ENCODE results near the gene UBASH3A. TPM values are rescaled to one million over a fixed set of nuclear protein-coding genes. Genes with fewer than 3 reads are reported as not detected.

Gene UBASH3A
- total RNA-seq, 1 experiment from 2014 or later: not detected

DNA sequence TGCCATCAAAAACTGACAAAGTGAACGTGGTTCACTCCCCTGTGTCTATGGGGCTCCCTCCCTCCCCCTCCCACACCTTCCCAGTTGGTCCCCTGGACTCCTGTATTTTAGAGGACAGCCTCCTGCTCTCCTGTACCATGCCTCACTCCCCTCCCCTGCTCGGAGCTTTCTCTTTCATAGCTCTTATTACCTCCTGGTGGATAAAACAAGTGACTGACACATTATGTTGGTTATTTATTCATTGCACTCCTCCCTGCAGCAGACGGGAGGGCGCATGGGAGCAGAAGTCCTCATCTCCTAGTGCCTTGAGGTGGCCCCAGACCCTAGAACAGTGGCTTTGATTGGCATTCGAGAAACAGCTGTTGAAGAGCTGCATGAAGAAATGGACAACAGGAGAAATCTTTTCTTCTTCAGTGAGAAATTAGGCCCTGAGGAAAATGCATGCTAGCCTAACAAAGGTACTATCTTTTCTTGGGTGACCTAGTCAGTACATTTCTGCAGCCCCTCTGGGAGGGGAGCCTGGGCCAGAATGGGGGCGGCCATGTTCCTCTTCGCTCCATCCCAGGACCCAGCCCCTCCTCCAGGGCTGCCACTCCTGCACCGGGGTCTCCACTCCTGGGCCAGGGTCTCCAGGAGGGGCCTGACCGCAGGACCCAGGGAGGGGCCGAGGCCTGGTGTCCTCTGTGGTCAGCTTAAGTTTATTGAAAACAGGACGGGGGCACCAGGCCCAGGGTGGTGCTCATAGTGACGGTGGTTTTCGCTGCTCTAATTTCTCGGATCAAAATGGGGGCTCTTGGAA is 36.1 kb upstream of the UBASH3A start:
- H3K9me3 ChIP-seq (replicated peaks): no peaks in the 10 kb centered on the region
- no peaks in the 10 kb centered on the region for H3K36me3 ChIP-seq
- peaks cover 11% of the 10 kb centered on the region; the same call in 1 of the 2 replicates for H3K27me3 ChIP-seq
- H3K4me1 ChIP-seq: no peaks in the 10 kb centered on the region
- H3K27ac ChIP-seq: no peak overlapping the region
- DNase-seq: no peak
- no peak overlapping the region for H3K4me3 ChIP-seq

DNA sequence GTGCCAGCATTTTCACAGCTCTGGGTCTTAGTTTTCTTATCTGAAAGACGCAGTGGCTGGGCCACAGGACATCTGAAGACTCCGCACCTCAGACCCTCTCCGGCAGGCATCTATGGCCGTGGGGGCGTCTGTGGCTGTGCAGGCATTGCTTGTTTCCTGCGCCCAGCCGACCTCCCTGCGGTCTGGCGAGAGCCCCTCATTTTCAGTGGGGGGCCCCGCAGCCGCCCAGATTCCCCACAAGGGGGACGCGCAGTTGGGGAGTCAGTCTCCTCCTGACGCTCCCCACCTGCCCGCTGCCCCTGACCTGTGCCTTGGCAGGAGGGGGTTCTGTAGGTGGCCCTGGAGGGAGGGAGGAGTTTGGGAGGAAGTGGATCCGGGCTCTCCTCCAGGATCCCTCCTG is 33.9 kb upstream of the UBASH3A start:
- Histone ChIP-seq H3K9me3 (replicated peaks) (no peaks in the 10 kb centered on the region), H3K36me3 (no peaks in the 10 kb centered on the region), H3K27me3 (peaks cover 3% of the 10 kb centered on the region; the same call in 1 of the 2 replicates), H3K4me1 (no peaks in the 10 kb centered on the region), H3K4me3 (no peak overlapping the region), H3K27ac (no peak overlapping the region)
- DNase-seq: no peak

DNA sequence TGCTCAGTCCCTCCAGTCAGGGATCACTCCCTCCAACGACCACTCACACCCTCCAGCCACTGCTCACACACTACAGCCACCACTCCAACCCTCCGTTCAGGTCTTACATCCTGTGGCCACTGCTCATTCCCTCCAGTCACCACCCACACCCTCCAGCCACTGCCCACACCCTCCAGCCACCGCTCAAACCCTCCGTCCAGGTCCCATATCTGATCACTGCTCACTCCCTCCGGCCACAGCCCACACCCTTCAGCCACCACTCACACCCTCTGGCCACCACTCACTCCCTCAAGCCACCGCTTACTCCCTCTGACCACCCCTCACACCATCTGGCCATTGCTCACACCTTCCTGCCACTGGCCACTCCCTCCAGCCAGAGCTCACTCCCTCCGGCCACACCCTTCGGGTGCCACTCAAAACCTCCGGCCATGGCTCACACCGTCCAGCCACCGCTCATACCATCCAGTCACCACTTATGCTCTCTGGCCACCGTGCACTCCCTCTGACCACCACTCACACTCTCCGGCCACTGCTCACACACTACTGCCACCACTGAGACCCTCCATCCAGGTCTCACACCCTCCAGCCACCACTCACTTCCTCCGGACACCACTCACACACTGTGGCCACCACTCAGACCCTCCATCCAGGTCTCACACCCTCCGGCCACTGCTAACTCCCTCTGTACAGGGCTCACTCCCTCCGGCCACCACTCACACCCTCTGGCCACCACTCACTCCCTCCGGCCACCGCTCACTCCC is 32.6 kb upstream of the UBASH3A start:
- Histone ChIP-seq H3K9me3 (replicated peaks) (no peaks in the 10 kb centered on the region), H3K27me3 (no peaks in the 10 kb centered on the region), H3K4me1 (no peaks in the 10 kb centered on the region), H3K27ac (no peak overlapping the region), H3K4me3 (no peak overlapping the region), H3K36me3 (no peaks in the 10 kb centered on the region)
- DNase-seq: no peak

DNA sequence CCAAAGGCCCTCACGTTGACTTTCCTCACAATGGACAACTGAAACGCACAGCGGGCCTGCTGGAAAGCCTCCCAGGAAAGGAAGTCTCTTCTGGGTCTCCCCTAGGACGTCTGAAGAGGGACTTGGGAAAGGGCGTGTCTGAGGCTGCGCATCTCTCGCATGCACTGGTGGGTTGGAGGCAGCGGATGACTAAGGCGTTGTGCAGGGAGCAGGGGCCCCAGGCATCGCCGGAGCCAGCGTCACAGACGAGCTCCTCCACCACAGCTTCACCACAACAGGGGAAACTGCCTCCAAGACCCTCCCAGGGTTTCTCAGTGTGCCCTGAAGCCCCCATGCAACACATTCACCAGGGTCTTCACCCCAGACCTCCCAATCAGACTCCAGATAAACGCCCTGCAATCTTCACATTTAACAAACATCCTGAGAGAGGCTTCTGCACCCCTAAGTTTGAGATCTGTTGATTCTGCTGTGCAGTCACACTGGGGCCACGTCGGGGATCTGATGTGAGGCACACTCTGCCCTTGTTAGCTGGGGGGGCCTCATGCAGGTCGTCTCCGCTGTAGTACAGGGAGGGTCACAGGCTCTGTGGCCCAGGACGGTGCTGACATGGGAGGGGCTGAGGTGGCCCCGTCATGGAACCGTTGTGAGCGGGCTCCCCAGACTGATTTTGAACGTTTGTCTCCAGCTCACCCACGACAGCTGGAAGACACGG is 30.4 kb upstream of the UBASH3A start:
- H3K27ac ChIP-seq: no peak overlapping the region
- DNase-seq: no peak
- no peaks in the 10 kb centered on the region for H3K27me3 ChIP-seq
- no peaks in the 10 kb centered on the region for H3K36me3 ChIP-seq
- no peaks in the 10 kb centered on the region for H3K9me3 ChIP-seq (replicated peaks)
- no peak overlapping the region for H3K4me3 ChIP-seq
- H3K4me1 ChIP-seq: no peaks in the 10 kb centered on the region

DNA sequence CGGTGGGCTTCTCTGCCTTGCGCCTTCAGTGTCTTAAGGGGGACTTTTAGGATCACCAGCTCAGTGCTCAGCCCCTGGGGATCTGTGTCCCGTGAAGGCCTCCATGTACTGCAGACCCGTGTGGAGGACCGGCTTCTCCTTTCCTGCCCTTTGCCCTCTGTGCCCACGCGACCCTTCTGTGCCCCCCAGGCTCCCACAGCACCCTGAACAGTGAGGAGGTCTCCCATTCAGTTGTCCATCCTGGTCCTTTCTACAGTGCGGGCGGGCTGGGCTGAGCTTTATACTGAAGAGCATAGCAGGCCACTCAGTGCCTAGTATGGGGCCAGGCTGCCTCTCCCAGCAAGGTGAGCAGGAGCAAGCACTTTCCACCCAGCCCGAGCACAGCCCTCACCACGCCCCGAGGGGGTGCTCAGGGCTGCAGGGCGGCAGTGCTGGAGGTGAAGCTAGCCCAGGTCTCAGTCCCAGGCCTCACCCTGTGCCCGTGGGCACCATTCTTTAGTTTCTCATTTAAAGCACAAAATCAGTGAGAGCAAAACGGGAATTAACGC is 29.7 kb upstream of the UBASH3A start:
- Histone ChIP-seq H3K27ac (no peak overlapping the region), H3K36me3 (no peaks in the 10 kb centered on the region)

DNA sequence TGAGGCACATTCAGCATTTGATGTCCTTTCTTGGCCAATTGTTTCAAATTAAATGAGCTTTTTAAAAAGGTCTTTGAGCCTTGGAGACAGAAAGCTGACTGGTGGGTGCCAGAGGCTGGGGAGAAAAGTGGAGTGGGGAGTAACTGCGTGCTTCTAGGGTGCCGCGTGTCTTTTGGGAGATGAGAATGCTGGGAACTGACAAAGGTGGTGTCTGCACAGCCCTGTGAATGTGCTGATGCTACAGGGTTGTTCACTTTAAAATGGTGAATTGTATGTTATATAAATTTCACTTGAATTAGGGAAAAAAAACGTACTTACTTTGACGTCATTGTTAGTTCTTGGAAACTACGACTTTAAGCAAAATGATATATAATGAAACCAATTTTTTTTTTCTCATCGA is 29.2 kb upstream of the UBASH3A start:
- DNase-seq: no peak
- H3K36me3 ChIP-seq: no peaks in the 10 kb centered on the region
- H3K4me3 ChIP-seq: no peak overlapping the region
- H3K4me1 ChIP-seq: no peaks in the 10 kb centered on the region
- no peaks in the 10 kb centered on the region for H3K27me3 ChIP-seq
- H3K27ac ChIP-seq: no peak overlapping the region
- H3K9me3 ChIP-seq (replicated peaks): no peaks in the 10 kb centered on the region

More for the DNA sequence above, 29.7 kb upstream of the UBASH3A start:
- Histone ChIP-seq H3K4me1 (no peaks in the 10 kb centered on the region), H3K4me3 (no peak overlapping the region), H3K9me3 (replicated peaks) (no peaks in the 10 kb centered on the region), H3K27me3 (no peaks in the 10 kb centered on the region)
- DNase-seq: no peak

DNA sequence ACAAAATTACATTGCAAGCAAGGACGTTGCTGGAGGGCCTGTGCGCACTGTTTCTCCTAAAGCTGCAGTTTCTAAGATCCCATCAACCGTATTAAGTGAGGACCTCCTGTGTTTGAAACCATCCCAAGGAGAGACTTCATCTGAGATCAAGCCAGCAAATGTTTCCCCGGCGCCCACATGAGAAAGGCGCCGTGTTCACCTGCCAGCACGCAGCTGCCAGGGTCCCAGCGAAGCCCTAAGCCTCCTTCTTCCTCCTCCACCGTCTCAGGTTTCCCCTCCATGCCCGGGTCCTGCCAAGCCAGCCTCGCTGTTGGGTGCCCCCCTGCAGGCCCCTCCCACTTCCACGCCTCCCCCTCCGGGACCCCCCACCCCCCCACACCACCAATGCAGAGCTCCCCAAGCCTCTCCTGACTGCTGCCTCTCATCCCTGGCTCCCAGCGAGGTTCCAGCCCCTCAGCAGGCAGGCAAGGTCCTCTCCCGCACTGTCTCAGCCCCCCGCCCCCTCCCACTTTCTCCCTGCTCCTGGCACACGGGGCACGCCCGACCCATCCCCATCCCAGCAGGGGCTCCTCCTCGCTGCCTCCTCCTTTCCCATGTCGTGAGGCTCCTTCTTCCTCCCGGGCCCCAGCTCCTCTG is 28.7 kb upstream of the UBASH3A start:
- no peaks in the 10 kb centered on the region for H3K27me3 ChIP-seq
- no peaks in the 10 kb centered on the region for H3K4me1 ChIP-seq
- peak in 1 of 2 experiments; percentile 14 for DNase-seq
- H3K4me3 ChIP-seq: no peak overlapping the region
- no peak overlapping the region for H3K27ac ChIP-seq
- no peaks in the 10 kb centered on the region for H3K36me3 ChIP-seq
- no peaks in the 10 kb centered on the region for H3K9me3 ChIP-seq (replicated peaks)

DNA sequence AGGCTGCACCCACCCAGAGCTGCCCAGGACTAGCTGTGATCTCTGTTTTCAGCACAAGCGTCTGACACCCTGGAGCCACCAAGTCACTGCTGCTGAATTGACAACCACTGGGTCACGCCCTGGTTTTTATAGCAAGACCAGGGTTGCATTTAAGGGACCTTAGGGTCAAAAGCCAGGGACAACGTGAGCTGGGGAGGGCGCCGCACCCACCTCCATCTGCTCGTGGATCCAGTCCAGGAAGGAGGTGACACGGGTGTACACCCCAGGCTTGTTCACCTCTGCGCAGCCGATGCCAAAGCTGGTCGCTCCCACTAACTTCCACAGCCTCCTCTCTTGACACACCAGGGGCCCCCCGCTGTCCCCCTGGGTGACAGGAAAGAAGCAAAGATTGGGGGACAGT is 28.2 kb upstream of the UBASH3A start:
- H3K4me3 ChIP-seq: no peak overlapping the region
- no peaks in the 10 kb centered on the region for H3K9me3 ChIP-seq (replicated peaks)
- no peak for DNase-seq
- no peaks in the 10 kb centered on the region for H3K36me3 ChIP-seq
- H3K27ac ChIP-seq: no peak overlapping the region
- H3K27me3 ChIP-seq: no peaks in the 10 kb centered on the region
- H3K4me1 ChIP-seq: no peaks in the 10 kb centered on the region

DNA sequence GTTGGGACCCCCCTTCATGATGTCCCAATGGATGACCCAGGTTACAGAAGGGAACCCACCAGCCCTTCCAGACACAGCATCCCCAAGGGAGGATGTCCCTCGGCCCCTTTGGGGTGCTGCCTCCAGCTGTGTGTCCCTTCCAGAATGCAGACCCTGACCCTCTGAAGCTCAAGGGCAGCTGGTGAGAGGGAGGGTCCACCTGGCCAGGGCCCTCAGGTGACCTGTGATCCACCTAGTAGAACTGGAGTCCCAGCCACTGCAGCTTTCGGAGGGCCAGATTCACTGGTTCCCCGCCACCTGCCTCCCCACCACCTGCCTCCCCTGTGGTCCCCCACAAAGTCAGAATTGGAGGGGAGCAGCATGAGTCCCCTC is 27.8 kb upstream of the UBASH3A start:
- DNase-seq: no peak
- Histone ChIP-seq H3K27me3 (no peaks in the 10 kb centered on the region), H3K36me3 (no peaks in the 10 kb centered on the region), H3K9me3 (replicated peaks) (no peaks in the 10 kb centered on the region), H3K27ac (no peak overlapping the region), H3K4me1 (no peaks in the 10 kb centered on the region), H3K4me3 (no peak overlapping the region)

DNA sequence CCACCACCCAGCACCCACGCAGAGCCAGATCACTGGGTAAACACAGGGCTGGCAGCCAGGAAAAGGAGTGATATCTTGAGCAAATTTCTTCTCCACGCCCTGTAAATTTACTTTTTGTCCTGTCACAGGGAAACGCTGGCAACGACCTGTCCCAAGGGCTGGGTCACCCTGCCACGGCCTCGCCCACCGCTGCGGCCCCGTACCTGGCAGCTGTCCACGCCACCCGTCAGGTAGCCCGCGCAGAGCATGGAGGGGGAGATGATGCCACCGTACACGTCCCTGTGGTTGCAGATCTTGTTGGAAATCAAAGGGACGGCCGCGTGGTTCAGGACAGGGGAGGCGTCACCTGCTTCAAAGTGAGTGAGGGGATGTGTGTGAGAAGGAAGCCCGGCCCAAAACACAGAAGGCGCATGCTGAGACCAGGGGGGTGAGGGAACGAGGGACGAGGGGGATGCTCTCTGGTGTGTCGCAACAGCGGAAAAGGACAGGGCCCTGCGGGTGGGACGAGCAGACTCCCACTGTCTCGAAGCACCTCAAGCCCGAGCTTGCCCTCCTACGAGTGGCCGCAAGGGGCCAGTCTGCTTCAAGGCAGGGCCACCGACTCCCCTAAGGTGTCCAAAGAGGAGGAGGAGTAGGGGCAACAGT is 27.2 kb upstream of the UBASH3A start:
- Histone ChIP-seq H3K27me3 (no peaks in the 10 kb centered on the region), H3K27ac (no peak overlapping the region)
- DNase-seq: no peak

DNA sequence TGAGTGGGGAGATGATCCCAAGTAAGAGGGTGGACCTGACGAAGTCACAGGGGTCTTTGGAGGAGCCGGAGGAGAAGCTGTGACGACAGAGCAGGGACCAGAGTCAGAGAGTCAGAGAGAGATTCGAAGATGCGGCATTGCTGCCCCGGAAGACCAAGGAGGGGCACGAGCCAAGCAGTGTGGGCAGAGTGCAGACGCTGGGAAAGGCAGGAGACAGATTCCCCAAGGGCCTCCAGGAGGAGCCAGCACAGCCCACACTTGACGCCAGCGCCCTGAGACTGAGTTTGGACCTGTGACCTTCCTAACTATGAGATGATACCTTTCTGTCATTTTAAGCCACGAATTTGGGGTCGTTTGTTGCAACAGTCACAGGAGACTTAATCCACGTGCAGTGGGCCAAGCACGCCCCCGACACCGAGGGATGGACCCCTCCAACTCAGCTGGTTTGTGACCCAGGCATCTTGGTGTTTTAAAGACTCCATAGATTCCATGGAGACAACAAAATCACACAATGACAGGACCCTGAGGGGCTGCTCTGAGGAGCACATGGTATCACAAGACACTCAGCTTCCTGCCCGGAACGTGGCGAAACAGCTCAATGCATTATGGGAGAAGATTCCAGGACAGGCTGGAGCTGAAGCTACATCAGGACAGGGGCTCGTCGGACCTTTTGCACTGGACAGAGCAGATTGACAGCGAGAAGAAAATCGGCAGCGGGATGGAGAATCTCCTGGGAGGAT is 26.3 kb upstream of the UBASH3A start:
- no peak for DNase-seq
- no peaks in the 10 kb centered on the region for H3K9me3 ChIP-seq (replicated peaks)
- no peaks in the 10 kb centered on the region for H3K4me1 ChIP-seq
- H3K27ac ChIP-seq: no peak overlapping the region
- H3K4me3 ChIP-seq: no peak overlapping the region
- H3K27me3 ChIP-seq: no peaks in the 10 kb centered on the region
- no peaks in the 10 kb centered on the region for H3K36me3 ChIP-seq

More for the DNA sequence above, 27.2 kb upstream of the UBASH3A start:
- Histone ChIP-seq H3K4me3 (no peak overlapping the region), H3K36me3 (no peaks in the 10 kb centered on the region), H3K4me1 (no peaks in the 10 kb centered on the region), H3K9me3 (replicated peaks) (no peaks in the 10 kb centered on the region)

DNA sequence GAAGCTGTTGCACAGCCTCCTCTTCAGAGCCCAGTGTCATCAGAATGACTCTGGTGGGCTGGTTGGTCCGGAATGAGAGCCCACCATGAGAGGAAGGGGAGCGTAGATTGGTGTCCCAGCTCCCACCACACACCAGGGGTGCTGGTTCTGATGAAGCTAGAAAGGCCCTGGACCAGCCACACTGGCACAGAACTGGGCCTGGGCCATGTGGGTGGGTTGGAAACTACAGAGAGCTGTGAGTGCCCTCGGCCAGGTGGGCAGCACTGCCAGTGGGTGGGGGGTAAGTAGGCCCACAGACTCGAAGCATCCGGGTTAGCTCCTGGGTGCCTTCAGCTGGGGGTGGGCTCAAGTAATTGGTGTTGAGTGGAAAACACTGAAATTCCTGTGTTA is 25.8 kb upstream of the UBASH3A start:
- Histone ChIP-seq H3K4me3 (no peak overlapping the region), H3K9me3 (replicated peaks) (no peaks in the 10 kb centered on the region), H3K36me3 (no peaks in the 10 kb centered on the region), H3K27me3 (no peaks in the 10 kb centered on the region), H3K27ac (no peak overlapping the region), H3K4me1 (no peaks in the 10 kb centered on the region)
- DNase-seq: no peak

DNA sequence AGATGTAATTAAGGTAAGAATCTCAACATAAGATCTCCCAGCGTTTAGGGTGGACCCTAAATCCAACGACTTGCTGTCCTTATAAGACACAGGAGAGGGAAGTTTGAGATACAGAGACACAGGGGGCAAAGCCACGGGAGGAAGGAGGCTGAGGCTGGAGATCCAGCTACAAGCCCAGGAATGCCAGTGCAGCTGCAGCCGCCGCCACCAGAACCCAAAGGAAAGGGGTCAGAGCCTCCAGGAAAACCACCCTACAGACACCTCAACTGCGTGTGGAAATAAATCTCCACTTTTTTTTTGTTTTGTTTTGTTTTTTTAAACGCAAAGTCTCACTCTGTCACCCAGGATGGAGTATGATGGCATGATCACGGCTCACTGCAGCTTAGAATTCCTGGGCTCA is 25.3 kb upstream of the UBASH3A start:
- H3K4me3 ChIP-seq: no peak overlapping the region
- no peaks in the 10 kb centered on the region for H3K27me3 ChIP-seq
- DNase-seq: no peak
- H3K27ac ChIP-seq: no peak overlapping the region
- no peaks in the 10 kb centered on the region for H3K9me3 ChIP-seq (replicated peaks)
- H3K4me1 ChIP-seq: no peaks in the 10 kb centered on the region
- H3K36me3 ChIP-seq: no peaks in the 10 kb centered on the region
